NCI-H1092 (cell line): ENCODE data around the gene STARD10.
"Not testable (repeated sequence)": the region's sequence is repeated elsewhere in the genome, so short reads cannot be mapped to it uniquely, and the experiment has no call there.

Experiments
- DNase-seq: peaks from one replicate; lab custom pipeline; 2025; lab: John Stamatoyannopoulos, UW

Gene STARD10

DNA sequence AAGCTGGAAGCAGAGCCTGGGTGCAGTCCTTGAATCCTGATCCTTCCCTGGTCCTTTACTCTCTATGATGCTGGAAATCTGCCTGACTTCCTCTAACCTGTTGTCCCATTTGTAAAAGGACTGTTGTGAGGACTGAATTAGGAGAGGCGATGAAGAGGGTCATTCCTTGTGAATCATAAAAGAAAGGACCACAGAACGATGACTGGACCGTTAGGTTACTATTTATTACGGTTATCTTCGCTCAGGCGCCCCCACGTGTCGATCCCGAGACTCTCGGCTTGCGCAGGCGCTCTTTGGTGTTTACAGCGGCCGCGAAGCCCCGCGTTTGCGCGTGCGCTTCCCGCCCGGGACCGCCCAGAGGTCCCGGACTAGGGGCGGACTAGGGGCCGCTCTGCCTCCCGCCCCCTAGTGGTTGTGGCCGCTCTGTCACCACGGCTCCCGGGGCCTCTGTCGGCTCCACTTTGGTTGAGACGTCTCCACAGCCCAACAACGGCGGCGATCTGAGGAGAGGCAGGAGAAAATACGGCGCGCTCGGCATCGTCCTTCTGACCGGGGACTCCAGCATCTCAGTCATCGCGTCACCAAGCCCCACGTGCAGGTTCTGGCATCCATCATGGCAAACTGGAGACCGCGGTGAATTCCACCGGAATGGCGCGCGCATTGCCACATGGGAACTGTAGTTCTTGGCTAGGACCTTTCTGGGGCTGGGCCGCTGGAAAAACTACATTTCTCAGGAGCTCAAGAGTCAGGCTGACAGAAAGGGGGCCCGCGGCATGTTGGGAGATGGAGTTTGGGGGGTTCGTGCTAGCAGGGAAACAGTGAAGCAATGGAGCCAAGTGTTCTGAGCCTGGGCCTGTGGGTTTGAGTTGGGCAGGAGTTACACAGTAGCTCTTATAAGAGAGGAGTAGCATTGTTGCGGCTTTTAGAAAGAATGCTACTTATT, at the start of gene STARD10:
Gene STARD10, minus strand, starts transcription at position 623 of the 943 bp plus-strand sequence. CDS start 12,866 bp downstream, outside the sequence.
- peak; percentile 95 for DNase-seq

GRCh38 chr11:72842653-72843330, 48.9 kb upstream of the STARD10 start:
- DNase-seq, result no peak

GRCh38 chr11:72842126-72842525, 48.3 kb upstream of the STARD10 start:
- DNase-seq, result no peak

DNA sequence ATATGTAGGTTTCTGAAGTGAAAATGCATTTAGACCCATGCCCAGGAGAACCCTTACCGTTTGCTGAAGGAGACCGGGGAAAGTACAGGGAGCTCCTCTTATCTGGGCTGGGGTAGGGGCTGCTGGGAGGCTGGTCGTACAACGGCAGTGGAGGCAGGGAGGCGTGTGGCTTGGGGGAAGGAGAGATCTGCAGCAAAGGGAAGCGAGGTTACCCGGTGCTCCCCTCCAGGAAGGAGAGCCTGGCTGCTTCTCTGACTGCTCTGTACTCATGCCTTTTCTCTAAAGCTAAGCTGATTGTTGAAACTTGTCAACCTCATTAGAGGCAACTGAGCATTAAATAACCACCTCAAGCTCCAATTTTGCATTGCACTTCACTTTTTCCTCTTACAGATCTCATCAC, 47.5 kb upstream of the STARD10 start:
- DNase-seq, result no peak

DNA sequence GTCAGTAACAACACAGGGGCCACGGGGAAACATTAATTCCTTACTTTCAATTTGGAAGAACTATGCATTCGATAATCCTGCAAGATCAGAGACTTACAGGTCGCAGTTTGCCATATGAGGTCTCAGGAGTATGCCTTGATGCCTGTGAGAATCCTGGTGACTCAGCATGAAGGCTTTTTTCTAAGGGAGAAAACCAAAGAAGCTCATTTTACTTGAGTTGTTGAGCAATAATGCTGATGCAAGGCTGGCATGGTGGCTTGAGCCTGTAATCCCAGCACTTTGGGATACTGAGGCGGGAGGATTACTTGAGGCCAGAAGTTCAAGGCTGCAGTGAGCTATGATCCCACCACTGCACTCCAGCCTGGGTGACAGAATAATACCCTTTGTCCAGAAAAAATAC, 46.9 kb upstream of the STARD10 start:
- no peak for DNase-seq

GRCh38 chr11:72838691-72839305, 45.0 kb upstream of the STARD10 start:
- no peak for DNase-seq

GRCh38 chr11:72836111-72836510, 42.3 kb upstream of the STARD10 start:
- DNase-seq, result no peak

DNA sequence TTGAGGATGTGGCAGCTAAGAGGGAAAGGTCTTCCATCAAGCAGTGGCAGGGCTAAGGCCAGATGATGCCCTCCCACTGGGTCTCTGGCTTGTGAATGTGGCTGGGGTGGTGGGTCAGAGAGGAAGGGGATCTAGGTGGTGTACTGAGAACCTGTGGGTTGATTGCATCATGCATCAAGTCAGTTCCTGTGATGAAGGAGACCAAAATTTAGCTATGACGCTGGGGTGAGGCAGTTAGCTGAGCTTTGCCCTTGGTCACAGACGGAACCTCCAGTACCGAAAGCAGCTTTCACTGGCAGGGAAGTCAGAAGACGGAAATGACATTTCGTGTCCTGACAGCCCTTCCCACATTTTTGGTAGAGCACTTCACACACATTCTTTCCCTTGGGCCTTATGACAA, 41.1 kb upstream of the STARD10 start:
- no peak for DNase-seq

- DNase-seq, result no peak
Measured at GRCh38 chr11:72833811-72834493, 40.1 kb upstream of the STARD10 start.

- DNase-seq, result no peak
Measured at GRCh38 chr11:72833083-72833733, 39.4 kb upstream of the STARD10 start.

GRCh38 chr11:72832301-72833082, 38.6 kb upstream of the STARD10 start:
- DNase-seq, result no peak

DNA sequence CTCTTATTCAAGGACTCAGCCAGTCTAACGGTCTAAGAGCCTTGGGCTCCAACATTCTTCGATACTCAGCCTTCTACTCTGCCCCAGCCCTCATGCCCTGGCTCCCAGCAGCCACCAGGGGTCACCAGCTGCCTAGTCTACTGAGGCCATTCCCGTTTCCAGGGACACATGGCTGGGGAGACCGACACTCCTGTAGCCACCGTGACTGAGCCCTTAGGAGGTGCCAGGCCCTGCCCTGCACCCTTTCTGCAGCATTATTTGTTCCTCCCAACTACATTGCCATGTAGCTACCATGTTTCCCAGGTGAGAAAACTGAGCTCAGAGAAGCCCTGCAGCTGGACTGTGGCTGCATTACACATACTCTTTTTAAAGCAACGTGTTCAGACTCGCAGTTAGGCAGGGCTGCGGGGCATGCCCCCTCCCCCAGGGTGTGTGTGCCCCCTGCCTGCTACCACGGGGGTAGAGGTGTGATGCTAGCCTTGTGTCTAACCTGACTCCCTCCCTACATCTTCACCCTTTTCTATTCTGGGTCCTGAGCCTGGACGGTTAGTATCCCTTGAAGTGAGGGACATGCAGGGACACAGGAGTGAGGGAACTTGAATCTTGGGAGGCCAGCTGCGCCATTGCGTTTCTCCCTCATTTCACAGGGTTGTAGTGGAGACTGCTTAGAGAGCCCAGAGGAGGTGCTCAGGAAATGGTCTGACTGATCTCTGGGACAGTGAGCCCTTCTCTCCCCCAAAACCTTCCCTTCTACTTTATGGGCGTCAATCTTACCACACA, 37.9 kb upstream of the STARD10 start:
- peak; percentile 82 for DNase-seq

DNA sequence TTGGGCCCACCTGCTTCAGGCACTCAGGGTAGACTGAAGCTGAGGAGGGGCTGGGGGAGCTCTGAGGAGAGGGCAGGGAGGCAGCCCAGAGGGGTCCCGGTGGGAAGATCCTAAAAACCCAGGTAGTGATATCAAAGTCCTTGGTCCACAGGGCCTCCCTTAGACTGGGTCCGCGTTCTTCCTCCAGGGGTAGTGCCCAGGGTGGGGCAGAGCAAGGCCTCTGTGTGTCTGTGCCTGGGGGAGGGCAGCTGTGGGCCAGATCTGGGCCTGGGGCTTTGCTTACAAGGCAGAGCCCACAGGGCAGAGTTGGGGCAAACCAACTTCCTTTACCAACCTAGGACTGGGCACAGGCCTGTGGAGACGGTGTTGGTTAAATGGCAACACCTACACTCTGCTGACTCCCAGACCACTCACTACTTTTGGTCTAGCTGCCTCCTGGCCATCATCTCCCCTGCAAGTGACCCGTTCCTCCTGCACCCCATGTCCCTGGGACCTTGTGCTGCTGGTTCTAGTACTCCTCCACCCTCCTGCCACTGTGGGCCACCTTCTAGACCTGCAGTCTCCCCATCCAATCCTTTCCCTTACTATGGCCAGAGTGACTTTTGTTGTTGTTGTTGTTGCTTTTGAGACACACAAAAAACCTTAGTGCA, 36.2 kb upstream of the STARD10 start:
- DNase-seq, result no peak

DNA sequence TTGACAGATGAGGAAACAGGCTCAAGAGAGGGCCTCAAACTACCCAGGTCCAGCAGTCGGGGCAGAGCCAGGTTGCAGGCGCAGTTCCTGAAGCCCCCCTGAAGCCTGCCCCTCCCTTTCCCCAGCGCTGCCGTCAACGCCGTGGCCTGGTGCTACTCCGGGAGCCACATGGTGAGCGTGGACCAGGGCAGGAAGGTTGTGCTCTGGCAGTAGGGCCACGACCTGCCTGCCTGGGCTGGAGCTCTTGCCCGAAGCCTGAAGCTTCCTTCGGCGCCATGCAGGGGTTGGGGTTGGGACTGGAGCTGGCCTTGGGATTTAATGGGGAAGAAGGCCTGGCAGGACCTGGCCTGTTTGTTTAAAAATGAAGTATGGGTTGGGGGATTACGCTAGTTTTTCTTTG, 35.3 kb upstream of the STARD10 start:
- DNase-seq, result no peak

DNA sequence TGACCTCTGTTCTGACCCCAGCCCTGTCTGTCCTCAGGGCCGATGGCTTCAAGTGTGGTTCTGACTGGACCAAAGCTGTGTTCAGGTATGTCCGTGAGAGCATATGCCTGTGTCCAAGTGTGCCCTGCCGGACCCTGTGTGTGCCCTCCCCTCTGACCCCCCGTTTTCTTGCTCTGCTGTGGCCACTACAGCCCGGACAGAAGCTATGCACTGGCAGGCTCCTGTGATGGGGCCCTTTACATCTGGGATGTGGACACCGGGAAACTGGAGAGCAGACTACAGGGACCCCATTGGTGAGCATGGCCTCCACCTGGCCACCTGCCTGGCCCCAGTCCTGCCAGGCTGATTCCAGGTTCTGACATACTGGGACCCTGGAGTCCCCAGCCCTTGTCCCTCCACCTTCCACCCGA, 34.9 kb upstream of the STARD10 start:
- no peak for DNase-seq

GRCh38 chr11:72828081-72828567, 34.3 kb upstream of the STARD10 start:
- DNase-seq, result no peak

DNA sequence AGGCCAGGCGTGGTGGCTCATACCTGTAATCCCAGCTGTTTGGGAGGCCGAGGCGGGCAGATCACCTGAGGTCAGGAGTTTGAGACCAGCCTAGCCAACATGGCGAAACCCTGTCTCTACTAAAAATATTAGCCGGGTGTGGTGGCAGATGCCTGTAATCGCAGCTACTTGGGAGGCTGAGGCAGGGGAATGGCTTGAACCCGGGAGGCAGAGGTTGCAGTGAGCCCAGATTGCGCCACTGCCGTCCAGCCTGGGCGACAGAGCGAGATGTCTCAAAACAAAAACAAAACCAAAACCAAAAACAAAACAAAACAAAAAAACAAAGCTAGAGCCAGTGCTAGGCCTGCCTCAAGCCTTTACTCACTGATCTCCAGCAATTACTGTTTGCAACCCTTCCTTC, 33.8 kb upstream of the STARD10 start:
- DNase-seq, result not testable (repeated sequence)

GRCh38 chr11:72826942-72827480, 33.2 kb upstream of the STARD10 start:
- no peak for DNase-seq
